ENCODE data around the gene UNC79.

- TF ChIP-seq YY1 (IDR thresholded peaks at IDR 0.05; ENCODE audit: insufficient read depth, insufficient read length) (no peak), ZNF274 (IDR thresholded peaks at IDR 0.05; ENCODE audit: low read depth, low read length) (no peak), SUZ12 (IDR thresholded peaks at IDR 0.05; ENCODE audit: extremely low read depth, insufficient read depth, insufficient read length) (no peak)
Observed at GRCh38 chr14:93410021-93410420, 20.7 kb upstream of the UNC79 start.
